Stimulated activated CD4-positive, alpha-beta T cell treated with anti-CD3 and anti-CD28 coated beads, TNF-alpha, amount 100 ng/mL, for 48 hours (primary cell): Measurements from ENCODE around the gene ATP13A2.

Source experiments
- DNase-seq, 3 donors: peaks; one replicate each; pipeline ENCODE4 v3.0.0-alpha.2; 2020; ENCODE audit warnings: low read depth in 3 of 3

The ATP13A2 gene

DNA sequence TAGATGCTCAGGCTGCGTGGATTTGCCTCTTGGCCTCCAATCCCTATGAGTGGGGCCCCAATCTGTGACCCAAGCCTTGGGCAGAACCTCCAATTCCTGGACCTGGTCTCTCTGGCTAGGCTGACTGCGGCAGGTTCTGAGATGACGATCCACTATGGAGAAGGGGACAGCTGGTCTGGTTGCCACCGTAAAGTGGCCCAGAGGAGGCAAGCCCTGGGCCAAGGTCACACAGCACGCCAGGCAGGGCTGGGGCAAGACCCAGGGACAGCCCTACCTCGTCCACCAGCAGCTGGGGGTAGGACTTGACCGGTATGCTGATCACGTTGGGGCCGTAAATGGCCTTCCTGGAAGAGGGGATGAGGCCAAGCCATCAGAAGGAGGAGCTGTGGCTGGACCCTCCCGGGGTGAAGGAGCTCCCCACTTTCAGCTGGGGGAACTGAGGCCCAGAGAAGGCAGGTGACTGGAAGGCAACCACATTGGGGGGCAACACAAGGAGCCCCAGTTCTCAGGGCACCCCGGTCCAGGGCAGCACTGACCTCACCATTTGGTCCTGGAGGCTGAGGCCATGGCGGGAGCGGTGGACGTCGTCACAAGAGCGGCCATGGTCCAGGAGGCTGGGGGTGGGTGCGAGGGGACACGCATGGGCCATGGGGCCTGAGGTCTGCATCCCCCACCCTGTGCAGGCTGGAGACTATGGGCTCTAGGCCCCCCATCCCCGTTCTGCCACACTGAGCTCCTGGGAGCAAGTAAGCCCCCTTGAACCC, 9.8 kb downstream of the ATP13A2 start:
- DNase-seq, result no peak

DNA sequence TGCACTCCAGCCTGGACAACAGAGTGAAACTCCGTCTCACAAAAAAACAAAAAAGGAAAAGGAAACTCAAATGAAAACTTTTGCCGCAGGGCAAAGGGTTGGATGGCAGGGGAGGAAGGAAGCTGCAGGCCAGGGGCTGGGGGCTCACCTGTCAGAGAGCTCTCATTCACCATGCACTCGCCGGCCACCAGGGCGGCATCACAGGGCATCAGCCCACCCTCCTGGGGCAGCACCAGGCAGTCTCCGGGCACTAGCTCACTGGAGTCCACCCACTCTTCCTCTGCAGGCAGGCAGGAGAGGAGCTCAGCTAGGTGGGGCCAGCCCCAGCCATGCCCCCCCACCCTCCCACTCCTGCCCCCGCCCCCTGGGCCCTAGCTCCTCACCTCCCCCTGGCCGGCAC, 11.9 kb downstream of the ATP13A2 start:
- DNase-seq, result no peak

DNA sequence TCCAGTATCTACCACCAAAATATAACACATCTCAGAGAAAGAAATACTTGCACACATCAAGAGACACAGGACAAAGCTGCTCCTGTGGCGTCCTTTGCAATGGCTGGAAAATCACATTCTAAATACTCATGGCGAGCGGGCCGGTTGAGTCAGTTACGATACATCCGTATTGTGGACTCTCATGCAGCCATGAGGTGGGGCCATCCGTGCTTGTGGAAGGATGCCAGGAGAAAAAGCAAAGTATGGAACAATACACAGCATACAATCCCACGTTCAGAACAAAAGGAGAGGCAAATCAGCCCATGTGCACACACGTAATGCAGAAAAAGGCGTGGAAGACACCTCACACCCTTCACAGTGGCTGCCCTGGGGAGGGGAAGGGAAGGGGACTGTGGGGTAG, 13.1 kb downstream of the ATP13A2 start:
- no peak for DNase-seq

DNA sequence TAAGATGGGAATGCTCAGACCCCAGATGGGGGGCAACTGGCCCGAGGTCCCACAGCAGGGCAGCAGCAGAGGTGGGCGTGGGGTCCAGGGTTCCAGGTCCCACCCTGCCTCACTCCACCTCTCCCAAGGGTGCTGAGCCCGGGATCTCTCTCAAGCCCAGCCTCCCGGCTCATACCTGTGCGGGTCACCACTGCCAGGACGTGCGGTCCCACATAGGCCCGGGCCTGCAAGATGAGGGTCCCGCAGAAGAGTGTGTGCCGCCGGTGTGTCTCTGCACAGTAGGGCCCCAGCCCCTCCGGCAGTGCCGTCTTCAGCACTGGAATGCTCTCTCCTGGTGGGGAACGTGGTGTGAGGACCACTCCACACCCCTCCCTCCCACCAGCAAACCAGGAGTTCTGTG, 14.9 kb downstream of the ATP13A2 start:
- DNase-seq, result no peak

DNA sequence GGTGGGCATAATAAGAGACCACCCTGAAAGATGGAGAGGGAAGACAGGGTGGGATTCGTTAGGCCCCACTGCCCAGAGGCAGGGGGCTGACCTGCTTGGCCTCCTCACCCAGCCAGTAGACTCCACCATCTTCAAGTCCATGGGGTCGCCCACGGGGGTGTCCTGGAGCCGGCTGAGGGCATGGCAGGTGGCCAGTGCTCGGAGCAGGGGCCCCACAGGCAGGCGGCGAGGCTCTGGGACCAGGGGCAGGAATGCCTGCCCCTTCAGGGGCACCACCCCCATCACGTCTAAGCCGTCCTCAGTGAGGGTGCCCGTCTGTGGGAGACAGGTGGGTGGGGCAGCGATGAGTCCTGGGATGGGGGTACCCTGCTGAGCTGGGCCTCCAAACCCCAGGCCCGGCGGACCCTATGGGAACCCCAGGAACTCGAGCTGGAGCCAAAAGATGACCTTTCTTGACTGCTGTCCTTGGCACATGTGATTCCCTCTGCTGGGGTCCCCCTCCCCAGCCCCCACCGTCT, 18.1 kb downstream of the ATP13A2 start:
- no peak for DNase-seq

DNA sequence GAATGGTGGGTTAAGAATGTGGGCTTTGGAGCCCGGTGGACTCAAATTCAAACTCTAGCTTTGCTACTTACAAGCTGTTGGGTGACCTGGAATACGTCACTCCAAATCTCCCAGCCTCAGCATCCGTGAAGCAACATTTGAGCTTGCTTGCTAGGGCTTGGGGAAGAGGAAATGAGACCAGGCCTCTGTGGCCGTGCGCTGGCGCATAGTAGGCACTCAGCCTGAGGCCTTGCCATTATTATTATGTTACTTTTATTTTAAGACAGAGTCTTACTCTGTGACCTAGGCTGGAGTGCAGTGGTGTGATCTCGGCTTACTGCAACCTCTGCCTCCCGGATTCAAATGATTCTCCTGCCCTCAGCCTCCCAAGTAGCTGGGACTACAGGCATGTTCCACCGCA, 19.1 kb downstream of the ATP13A2 start:
- DNase-seq, result no peak

DNA sequence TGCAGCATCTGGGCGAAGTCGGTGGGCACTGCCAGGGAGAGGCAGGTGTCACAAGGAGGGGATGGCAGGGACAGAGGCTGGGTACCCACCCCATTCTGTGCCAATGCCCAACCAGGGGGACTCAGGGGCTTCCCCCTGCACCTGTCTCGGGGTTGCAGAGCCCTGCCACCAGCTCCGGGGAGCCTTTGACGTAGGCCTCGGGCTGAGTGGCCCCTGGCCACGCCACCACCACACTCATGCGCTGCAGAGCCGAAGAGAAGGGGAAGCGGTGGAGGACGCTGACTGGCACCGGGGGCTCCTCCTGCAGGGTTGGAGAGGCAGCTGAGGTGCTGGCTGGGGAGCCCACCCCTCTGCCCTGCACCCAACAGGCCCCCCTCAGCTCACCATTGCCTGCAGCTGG, 19.6 kb downstream of the ATP13A2 start:
- no peak for DNase-seq

DNA sequence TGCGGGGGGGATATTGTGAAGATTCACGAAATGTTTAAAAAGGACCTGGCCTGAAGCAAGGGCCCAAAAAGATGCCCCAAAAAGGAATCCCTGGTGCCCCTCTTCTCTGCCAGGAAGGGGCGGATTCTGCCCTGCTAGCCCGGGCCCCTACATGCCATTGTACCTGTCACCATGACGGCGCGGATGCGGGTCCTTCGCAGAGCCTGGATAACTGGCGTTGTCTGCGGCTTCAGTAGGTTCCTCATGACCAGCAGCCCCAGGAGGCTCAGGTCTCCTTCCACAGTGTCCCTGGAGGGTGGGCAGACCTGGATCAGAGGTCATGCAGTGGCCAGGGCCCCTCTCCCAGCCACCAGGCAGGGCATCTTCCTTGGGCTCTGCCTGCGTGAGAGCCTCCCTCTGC, 20.2 kb downstream of the ATP13A2 start:
- DNase-seq, result no peak

DNA sequence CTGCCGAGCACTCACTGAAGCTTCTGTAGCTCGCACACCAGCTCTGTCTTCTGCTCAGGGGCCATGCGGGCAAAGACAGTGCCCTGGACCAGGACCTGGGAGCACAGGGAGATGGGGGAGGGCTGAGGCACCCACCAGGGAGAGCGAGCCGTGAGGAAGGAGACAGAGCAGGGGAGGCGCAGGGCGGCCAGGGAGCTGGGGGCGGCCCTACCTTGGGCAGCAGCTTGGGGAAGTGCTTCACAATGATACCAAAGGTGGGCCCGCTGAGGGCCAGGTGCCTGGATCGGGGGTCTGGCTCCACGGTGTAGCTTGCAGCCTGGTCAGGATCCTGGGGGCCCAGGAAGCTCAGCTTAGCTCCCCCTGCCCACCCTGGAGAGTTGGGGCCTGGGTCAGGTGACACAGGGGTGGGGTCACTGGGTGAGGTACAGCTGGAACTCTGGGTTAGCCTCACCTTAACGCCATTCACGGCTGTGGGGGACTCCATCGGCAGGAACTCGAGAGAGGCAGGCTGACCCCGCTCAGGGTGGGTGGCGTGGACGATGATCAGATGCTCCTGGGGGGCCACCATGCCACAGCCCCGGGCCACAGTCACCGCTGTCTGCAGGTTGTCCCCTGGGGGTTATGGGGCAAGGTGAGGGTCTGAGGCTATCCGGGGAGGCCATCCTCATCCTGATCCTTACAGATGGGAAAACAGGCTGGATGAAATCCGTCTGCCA, 21.9 kb downstream of the ATP13A2 start:
- no peak for DNase-seq

DNA sequence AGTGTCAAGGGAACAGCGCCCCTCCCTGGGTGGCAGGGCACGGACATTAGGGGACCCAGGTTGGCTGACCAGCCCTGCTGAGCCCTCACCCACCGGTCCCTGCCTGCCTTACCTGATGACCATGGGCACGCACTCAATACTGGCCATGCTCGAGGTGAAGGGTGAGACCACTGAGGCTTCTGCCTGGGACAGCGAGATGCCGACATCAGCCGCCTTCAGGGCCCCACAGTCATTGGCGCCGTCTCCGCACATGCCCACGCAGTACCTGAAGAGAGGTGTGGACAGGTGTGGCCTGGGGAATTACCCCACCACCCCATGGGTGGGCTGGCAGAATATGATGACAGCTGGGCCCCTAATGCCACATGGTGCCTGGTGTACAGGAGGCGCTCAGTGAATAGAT, 23.5 kb downstream of the ATP13A2 start:
- DNase-seq, result no peak

DNA sequence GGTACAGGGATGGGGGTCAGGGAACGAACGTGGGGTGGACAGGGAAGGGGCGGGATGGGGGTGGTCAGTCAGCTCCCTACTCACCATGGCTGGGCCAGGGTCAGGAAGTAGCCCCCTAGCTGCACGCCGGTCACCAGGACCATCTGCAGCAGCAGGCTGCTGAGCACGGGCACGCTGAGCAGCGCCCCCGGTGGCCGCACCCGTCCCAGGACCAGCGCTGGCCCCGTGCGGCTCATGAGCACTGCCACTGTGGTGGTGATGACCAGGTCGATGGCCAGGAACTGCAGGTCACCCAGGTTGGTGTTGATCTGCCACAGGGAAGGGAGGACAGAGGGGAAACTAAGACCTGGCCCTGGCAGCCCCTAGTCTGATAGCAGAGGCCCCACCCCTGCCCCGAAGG, 24.8 kb downstream of the ATP13A2 start:
- no peak for DNase-seq

DNA sequence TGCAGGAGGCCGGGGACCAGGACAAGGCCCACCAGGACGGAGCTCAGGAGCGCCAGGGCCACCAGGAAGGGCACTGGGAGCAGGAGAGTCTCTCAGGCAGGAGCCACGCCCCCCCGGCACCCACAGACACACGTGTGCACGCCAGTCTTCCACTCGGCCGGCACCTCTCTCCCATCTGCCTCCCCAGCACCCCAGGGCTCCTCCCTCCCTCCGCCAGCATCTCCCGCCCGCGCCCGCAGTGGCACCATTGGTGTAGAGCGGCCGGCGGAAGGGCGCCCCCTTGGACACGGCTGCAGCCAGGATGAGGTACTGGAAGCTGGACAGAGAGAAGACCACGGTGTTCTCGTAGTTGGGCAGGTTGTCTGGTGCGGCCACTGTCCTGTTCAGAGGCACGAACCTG, 25.2 kb downstream of the ATP13A2 start:
- no peak for DNase-seq

DNA sequence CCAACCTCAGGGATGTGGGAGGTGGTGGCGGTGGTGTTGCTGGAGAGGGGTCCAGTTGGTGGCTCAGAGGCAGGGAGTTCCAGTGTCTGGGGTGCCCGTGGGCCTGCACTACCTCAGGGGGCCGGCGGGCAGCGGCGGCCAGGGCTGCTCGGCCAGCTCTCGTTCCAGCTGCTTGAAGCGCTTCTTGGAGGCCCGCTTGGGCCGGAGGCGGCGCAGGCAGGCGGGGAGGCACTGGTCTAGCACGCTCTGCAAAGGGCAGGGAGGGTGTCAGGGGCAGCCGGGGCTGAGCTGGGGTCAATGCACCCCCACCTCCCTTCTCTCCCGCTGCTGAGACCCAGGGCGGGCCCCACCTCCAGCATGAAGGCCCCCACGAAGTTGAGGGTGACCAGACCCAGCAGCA, 25.6 kb downstream of the ATP13A2 start:
- no peak for DNase-seq

DNA sequence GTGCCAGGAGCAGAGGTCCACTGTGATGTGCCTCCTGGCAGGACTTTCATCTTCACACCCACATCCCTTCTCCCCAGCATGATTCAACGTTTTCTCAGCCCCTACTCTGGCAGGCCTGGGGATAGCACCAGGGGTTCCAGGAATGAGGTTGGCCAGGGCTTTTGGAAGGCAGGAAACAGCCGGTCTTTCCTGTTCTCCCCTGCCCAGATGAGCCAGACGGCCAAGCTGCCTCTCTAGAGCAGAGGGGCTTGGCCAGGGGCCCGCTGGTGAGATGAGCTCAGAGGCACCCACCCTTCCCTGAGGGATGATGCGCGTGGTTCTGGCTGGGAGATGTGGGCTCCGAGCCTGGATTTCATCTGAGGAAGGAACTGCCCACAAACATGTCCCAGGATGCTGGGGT, 27.0 kb downstream of the ATP13A2 start:
- no peak for DNase-seq

DNA sequence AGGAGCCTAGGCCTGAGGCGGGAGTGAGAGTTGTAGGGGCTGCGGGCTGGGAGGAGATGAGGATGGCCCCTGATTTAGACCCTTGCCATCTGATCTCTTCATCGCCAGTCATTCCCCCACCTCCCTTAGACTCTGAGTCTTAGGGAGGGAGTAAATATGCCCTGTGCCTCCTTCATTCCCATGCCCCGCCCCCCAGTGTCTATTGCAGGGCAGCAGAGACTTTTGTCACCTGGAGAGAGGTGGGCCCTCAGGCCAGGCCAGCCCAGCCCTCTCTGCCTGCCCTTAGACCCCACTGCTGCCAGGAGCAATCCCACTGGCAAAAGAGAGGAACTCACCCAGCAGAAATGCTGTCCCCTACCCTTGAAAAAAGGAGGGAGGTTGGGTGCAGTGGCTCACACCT, 28.1 kb downstream of the ATP13A2 start:
- no peak for DNase-seq

DNA sequence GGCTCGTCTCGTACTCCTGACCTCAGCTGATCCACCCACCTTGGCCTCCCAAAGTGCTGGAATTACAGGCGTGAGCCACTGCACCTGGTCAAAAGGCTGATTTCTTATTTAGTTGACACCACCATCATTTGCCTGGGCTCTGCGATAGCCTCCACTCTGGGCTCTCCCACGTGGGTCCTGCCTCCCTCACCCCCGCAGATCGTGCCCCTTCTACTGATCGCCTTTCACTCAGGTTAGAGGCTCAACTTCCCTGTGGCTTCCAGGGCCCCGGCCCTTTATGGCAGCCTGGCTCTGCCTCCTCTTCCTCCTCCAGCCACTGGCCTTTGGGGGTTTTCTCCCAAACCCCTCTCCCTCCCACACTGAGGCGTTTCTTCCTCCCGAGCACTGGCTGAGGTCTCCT, 28.8 kb downstream of the ATP13A2 start:
- no peak for DNase-seq

DNA sequence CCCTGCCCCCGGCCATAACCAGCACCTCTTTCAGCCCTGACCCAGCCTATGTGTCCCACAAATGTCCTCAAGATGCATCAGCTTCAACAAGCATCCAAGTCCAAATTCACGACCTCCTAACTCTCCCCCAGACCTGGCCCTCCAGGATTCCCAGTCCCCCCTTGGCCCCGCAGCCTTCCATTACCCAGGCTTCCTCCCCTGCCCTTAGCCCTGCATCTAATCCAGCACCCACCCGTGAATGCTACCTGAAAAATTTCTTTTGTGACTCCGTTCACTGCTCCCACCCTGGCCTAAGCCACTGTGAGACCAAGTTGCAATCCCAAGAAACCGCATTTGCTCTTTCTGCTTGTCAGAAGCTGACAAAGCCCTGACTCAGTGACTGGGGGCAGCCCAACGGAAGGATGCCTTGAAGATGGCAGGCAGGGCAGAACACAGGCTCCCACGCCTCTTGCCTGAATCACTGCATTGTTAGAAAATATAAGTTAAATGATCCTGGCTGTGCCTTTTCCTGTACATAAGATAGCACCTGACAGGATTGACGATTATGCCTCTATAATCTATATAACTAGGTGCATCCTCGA, 30.4 kb downstream of the ATP13A2 start:
- DNase-seq, result no peak

DNA sequence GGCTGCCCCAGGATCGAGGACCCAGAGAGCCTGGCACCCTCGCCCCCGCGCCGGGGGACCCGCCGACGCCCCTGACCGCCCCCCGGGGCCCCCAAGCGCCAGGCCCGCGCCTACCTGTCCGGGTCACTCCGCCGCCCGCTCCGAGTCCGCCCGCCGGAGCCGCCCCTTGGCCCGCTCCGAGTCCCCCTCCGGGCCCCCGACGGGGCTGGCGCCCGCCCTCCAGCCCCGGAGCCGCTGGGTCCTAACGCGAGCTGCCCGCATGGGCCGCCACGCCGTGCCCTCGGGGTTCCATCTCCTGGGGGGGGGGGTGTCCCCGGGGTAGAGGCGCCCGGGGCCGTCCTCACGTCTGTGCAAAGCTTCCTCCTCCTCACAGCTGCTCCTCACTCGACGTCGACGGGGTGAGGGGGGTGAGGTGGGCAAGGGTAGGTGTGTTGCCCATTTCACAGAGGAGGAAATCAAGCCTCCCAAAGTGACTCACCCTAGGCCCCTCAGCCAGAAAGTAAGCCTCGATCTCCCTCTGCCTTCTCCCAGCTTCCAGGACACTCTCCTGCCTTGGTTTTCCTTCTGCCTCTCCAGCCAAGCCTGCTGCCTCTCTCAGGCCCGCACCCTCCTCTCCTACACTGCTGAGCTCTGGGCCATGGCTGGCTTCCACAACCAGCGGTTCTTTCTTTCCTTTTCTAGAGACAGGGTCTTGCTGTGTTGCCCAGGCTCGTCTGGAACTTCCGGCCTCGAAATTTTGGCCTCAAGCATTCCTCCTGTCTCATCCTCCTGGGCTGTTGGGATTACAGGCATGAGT, 31.1 kb downstream of the ATP13A2 start, which contains the start of gene MFAP2:
MFAP2 (minus strand) TSS at position 148 of the 796 bp plus-strand sequence. CDS start 2,347 bp downstream, outside the sequence.
- no peak for DNase-seq

DNA sequence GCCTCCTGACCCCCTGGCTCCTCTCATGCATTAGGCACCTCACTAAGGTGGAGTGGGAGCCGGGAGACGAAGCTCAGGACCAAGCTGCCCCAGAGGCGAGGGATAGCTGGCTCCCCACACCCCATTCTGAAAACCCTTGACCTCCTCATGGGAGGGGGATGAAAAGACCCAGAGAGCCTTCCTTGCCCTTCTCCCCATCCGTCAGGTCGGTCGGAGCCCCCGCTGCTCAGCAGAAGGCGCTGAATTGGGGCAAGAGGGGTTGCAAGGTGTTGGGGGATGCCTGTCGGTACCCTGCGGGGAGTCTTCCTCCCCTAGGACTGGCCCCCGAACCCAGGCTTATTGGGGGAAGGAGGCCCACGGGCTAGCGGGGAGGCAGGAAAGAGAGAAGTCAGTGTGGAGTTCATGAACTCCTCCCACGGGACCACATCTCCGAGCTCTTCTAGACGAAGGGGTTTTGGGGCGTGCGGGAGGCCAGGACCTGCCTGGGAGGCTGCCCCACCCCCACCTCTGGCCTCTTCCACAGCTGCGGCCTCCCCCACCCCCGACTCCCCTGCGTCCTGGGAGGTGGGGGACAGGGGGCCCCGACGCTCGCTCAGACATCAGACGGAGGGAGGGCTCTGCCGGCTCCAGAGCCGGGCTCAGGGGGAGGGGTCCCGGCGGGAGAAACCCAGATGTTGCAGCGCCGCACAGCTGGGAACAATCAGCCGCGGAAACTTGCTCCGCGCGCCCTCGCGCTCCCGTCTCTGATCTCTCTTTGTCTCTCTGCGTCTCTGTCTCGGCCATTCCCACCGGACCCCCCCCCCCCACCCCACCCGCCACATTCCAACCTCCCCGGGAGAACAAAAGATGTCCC, 32.0 kb downstream of the ATP13A2 start:
- no peak for DNase-seq

DNA sequence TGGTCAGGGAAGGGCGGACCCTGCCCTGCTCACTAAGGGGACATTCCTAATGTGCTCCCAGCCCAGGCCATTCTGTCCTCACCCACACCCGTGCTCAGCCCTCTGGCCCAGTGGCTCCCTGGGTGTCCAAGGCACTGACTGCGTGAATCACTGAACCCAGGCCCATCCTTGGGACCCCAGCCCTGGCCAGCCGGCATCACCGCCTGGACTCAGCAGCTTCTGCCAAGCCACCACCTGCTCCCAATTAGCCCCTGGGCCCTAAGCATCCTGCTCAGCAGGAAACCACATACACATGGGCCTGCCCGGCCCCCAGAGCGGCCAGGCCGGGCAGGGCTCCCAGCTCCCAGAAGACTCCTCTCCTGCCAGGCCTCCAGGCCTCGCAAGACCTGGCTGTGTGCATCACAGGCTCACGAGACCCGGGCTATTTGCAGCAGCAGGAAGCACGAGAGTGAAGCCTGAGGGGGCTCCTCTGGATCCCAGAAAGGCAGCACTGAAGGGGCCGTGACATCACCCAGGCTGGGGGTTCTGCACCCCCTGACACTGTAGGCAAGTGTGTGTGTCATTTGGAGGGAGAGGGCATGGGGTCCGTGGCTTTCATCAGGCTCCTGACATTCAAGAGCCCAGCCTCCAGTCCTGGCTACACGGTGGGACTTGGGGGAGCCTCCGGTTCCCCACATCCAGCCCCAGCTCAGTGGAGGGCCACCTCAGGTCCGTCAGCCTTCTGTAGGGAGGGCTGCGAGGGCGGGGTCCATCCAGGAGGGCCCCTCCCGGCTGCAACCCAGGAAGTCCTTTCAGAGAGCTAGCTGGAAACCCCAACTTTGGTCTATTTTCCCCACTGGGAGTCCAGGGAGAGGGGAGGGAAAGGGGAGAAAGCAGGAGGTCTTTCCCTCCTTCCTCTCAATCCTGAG, 32.9 kb downstream of the ATP13A2 start:
- DNase-seq, result no peak
